HepG2 (cell line): ENCODE measurements around the gene DLX1. TPM values are rescaled to one million over a fixed set of nuclear protein-coding genes. Genes with fewer than 3 reads are reported as not detected.

ENCODE experiments used
- AKAP8 ChIP-seq: sonication (generic); formaldehyde crosslinking; IDR thresholded peaks from 2 replicates; pipeline ENCODE4 v1.5.1; 2020; ENCODE audit warnings: mild to moderate bottlenecking, missing genetic modification reagents
- ARNT2 ChIP-seq: sonication (generic); formaldehyde crosslinking; IDR thresholded peaks from 2 replicates; pipeline ENCODE4 v1.8.0; 2022; ENCODE audit warnings: mild to moderate bottlenecking, low read depth, missing genetic modification reagents, moderate library complexity
- MED1 ChIP-seq: sonication (generic); formaldehyde crosslinking; IDR thresholded peaks from 2 replicates; pipeline ENCODE4 v1.4.0; 2020; ENCODE audit warnings: missing genetic modification reagents
- MIER2 ChIP-seq: IDR thresholded peaks from 2 replicates; pipeline ENCODE4 v1.6.1; 2016; ENCODE audit warnings: missing biosample characterization, missing genetic modification reagents
- MTA1 ChIP-seq: sonication (generic); formaldehyde crosslinking; IDR thresholded peaks from 2 replicates; pipeline ENCODE4 v1.4.0; 2020; ENCODE audit warnings: missing genetic modification reagents, mild to moderate bottlenecking, borderline replicate concordance
- MXD4 ChIP-seq: IDR thresholded peaks from 2 replicates; pipeline ENCODE4 v1.6.1; 2016; ENCODE audit warnings: mild to moderate bottlenecking, missing biosample characterization, missing genetic modification reagents
- NPAS2 ChIP-seq: sonication (generic); formaldehyde crosslinking; IDR thresholded peaks from 2 replicates; pipeline ENCODE4 v1.8.0; 2022; ENCODE audit warnings: mild to moderate bottlenecking, missing genetic modification reagents, borderline replicate concordance
- RXRA ChIP-seq: sonication (generic); formaldehyde crosslinking; IDR thresholded peaks from 2 replicates; pipeline ENCODE4 v1.5.1; 2020; ENCODE audit warnings: missing genetic modification reagents
- TRIM22 ChIP-seq: fragments of 450-650 bp; IDR thresholded peaks from 2 replicates; pipeline ENCODE4 v1.6.1; 2017
- ZFY ChIP-seq: sonication (generic); formaldehyde crosslinking; IDR thresholded peaks from 2 replicates; pipeline ENCODE4 v1.4.0; 2020; ENCODE audit warnings: missing genetic modification reagents
- ZFYVE20 ChIP-seq: sonication (generic); formaldehyde crosslinking; IDR thresholded peaks from 2 replicates; pipeline ENCODE4 v1.8.0; 2023; ENCODE audit warnings: low read depth, mild to moderate bottlenecking, moderate library complexity, missing genetic modification reagents, borderline replicate concordance
- ZMYM2 ChIP-seq: sonication (generic); formaldehyde crosslinking; IDR thresholded peaks from 2 replicates; pipeline ENCODE4 v1.8.0; 2022; ENCODE audit warnings: mild to moderate bottlenecking, missing genetic modification reagents
- ZMYM3 ChIP-seq: sonication (generic); formaldehyde crosslinking; IDR thresholded peaks from 2 replicates; pipeline ENCODE4 v1.5.1; 2020; ENCODE audit warnings: mild to moderate bottlenecking, missing genetic modification reagents
- ZNF512 ChIP-seq: sonication (generic); formaldehyde crosslinking; IDR thresholded peaks from 2 replicates; pipeline ENCODE4 v1.4.0; 2020; ENCODE audit warnings: mild to moderate bottlenecking, missing genetic modification reagents
- ZNF512B ChIP-seq: sonication (generic); formaldehyde crosslinking; IDR thresholded peaks from 2 replicates; pipeline ENCODE4 v1.5.1; 2020; ENCODE audit warnings: missing genetic modification reagents, mild to moderate bottlenecking, borderline replicate concordance
- ZNF549 ChIP-seq: sonication (generic); formaldehyde crosslinking; IDR thresholded peaks from 2 replicates; pipeline ENCODE4 v1.5.0; 2020; ENCODE audit warnings: missing genetic modification reagents
- ZNF766 ChIP-seq: sonication (generic); formaldehyde crosslinking; IDR thresholded peaks from 2 replicates; pipeline ENCODE4 v1.5.0; 2020; ENCODE audit warnings: missing genetic modification reagents, borderline replicate concordance
- ZNF841 ChIP-seq: sonication (generic); formaldehyde crosslinking; IDR thresholded peaks from 2 replicates; pipeline ENCODE4 v1.8.1; 2023; ENCODE audit warnings: missing genetic modification reagents, borderline replicate concordance
- polyA plus RNA-seq, 8 experiments: library from polyadenylated mRNA; depleted of rRNA in 3 of 8; stranded (reverse) in 7 of 8; unstranded in 1 of 8; fragments of >200 nt; fragmentation: Illumina TruSeq in 4 of 8; extraction: Trizol in 4 of 8; gene quantifications; 2 replicates each; pipeline versions ENCODE4 v1.2.1 to v1.2.3, GENCODE V29; 2011 to 2016; ENCODE audit warnings: low read depth in 4 of 8, missing spikeins in 1 of 8, mixed read lengths in 1 of 8; ENCODE audit not compliant: insufficient read depth in 1 of 8
- total RNA-seq, 5 experiments: library from RNA; depleted of rRNA; stranded (reverse); fragments of >200 nt; fragmentation: Illumina TruSeq; extraction: Trizol; gene quantifications; 2 replicates each; pipeline ENCODE4 v1.2.3, GENCODE V29; 2016; ENCODE audit warnings: low read depth in 1 of 5
- TF ChIP-seq, protein P1 (sequence below): sonication (generic); formaldehyde crosslinking; IDR thresholded peaks from 2 replicates; pipeline ENCODE4 v1.4.0; 2020; ENCODE audit warnings: mild to moderate bottlenecking, low read depth, missing genetic modification reagents

The DLX1 gene
- total and polyA plus RNA-seq, 2 of the 13 experiments (the other 11 are each of a cell fraction or from before 2014, with no cell fraction given) = 0.18 to 0.86 TPM

DNA sequence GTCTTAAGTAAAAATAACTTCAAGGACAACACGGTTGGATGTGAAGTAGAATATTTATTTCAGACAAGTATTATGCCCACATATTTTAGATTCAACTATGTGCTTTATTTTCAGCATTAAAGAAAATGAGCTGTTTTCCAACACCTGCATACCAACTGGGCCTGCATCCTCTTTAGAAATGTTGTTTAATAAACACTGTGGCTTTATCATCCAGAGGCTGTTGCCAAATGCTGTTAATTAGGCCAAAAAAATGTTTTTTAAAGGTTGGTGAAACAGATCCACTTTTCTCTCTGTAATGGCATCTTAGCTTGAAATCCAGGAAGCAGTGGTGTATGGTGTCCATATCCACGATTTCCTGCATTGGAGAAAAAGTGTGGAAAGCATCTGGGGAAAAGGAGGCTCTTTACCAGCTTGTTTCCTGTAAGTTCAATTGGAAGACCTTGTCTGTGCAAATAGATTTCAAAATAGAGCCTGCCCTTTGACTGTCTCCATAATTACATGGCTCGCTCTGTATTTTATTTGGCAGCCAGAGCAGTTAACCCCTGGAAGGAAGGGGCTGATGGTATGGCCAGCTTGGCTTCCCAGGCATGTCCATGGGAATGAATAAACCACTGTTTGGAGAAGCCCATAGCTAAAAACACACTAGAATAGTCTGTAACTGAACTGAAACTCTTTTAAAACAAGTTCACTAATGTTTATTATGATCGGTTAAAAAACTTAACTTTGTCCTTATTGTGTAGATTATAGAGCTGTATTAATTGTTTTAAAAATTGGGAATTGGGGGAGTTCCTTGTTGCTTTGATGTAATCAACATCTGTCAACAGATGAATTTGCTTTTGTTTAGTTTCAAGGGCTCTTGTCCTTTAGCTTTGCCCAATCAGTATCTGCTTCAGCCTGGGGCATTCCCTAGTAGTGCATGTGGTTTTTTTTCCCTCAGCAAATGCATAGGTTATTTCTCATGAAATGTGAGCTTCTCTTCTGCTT is 33.0 kb upstream of the DLX1 start (continued):
- TF ChIP-seq ZNF512B (CRISPR knock-in tag) (peak; percentile 67; the same call in 1 of the 2 replicates), TRIM22 (no peak), ZMYM2 (CRISPR knock-in tag) (no peak), ZNF512 (CRISPR knock-in tag) (no peak), MED1 (peak; percentile 91), ZMYM3 (CRISPR knock-in tag) (peak; percentile 59; the same call in 1 of the 2 replicates), ARNT2 (CRISPR knock-in tag) (no peak), ZNF766 (CRISPR knock-in tag) (peak; percentile 73; the same call in 1 of the 2 replicates), ZNF549 (CRISPR knock-in tag) (no peak), ZFYVE20 (no peak), AKAP8 (CRISPR knock-in tag) (no peak), MTA1 (CRISPR knock-in tag) (no peak), RXRA (CRISPR knock-in tag) (peak; percentile 73; the same call in 1 of the 2 replicates), ZNF841 (CRISPR knock-in tag) (no peak), MIER2 (CRISPR knock-in tag) (no peak; the same call in 1 of the 2 replicates), MXD4 (CRISPR knock-in tag) (peak; percentile 86), NPAS2 (CRISPR knock-in tag) (no peak), ZFY (CRISPR knock-in tag) (peak; percentile 45; the same call in 1 of the 2 replicates)
- TF ChIP-seq, protein P1, sequence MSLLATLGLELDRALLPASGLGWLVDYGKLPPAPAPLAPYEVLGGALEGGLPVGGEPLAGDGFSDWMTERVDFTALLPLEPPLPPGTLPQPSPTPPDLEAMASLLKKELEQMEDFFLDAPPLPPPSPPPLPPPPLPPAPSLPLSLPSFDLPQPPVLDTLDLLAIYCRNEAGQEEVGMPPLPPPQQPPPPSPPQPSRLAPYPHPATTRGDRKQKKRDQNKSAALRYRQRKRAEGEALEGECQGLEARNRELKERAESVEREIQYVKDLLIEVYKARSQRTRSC = no peak
